Lower leg skin (tissue), 3 donors: ENCODE data around the gene ADORA2B.

Experiments used
- CTCF ChIP-seq, 3 donors: fragments of 450-650 bp; IDR thresholded peaks; one replicate each; pipeline ENCODE4 v1.5.1; 2016; ENCODE audit warnings: antibody characterized with exemption in 3 of 3, mild to moderate bottlenecking in 3 of 3, moderate library complexity in 2 of 3
- POLR2A ChIP-seq, 2 donors: fragments of 450-650 bp; IDR thresholded peaks; one replicate each; pipeline ENCODE4 v1.6.1; 2016 to 2017; ENCODE audit warnings: antibody characterized with exemption in 2 of 2, mild to moderate bottlenecking in 1 of 2, moderate library complexity in 1 of 2

- TF ChIP-seq CTCF (IDR thresholded peaks at IDR 0.05) (no peak), POLR2A (IDR thresholded peaks at IDR 0.05) (no peak)
These were observed 27.6 kb downstream of the ADORA2B start for GRCh38 chr17:15972497-15972951.
